OCI-LY7 (cell line): ENCODE results near the gene TLE5.

Experiments
- EZH2phosphoT487 ChIP-seq: fragments of 200-600 bp; sonication (generic); IDR thresholded peaks from 2 replicates; pipeline ENCODE4 v1.6.1; 2018; ENCODE audit warnings: low read depth, borderline replicate concordance, mild to moderate bottlenecking, mixed run types, antibody characterized with exemption, low read length, moderate library complexity, mixed read lengths
- TF ChIP-seq, protein P1 (sequence below): fragments of 200-600 bp; sonication (generic); conservative IDR thresholded peaks from 2 replicates; pipeline ENCODE4 v1.5.1; 2014; ENCODE audit warnings: mild to moderate bottlenecking, antibody characterized with exemption, low read length, moderate library complexity, mixed read lengths

DNA sequence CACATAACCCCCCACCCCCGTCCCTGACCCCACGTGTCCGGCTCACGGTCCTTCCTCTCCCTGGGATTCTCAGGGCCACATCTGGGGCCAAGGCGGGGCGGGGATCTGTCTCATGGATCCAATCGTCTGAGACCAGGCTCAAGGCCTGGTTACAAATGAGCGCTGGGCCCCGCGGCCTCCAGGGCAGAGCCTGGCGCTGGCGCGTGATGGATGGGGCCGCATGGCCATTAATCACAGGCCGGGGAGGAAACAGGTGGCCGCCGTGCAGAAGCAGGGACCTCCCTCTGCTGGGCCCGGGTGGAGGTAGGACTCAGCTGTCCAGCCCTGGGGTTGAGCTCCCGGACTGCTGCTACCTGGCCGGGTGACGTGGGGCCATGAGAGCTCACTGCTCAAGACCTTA lies 5.8 kb upstream of the TLE5 start:
- TF ChIP-seq, protein P1, sequence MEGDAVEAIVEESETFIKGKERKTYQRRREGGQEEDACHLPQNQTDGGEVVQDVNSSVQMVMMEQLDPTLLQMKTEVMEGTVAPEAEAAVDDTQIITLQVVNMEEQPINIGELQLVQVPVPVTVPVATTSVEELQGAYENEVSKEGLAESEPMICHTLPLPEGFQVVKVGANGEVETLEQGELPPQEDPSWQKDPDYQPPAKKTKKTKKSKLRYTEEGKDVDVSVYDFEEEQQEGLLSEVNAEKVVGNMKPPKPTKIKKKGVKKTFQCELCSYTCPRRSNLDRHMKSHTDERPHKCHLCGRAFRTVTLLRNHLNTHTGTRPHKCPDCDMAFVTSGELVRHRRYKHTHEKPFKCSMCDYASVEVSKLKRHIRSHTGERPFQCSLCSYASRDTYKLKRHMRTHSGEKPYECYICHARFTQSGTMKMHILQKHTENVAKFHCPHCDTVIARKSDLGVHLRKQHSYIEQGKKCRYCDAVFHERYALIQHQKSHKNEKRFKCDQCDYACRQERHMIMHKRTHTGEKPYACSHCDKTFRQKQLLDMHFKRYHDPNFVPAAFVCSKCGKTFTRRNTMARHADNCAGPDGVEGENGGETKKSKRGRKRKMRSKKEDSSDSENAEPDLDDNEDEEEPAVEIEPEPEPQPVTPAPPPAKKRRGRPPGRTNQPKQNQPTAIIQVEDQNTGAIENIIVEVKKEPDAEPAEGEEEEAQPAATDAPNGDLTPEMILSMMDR = no peak
- no peak for TF ChIP-seq EZH2phosphoT487
